GM19397 (cell line): Measurements from ENCODE around the gene TRIM41.
"Not testable (repeated sequence)": the region's sequence is repeated elsewhere in the genome, so short reads cannot be mapped to it uniquely, and the experiment has no call there.

Experiments used
- ATAC-seq: cut with Tn5 transposase; IDR thresholded peaks from one replicate; pipeline ENCODE4 v1.9.1; 2021; ENCODE audit warnings: mild to moderate bottlenecking, moderate library complexity; ENCODE audit not compliant: unreplicated experiment

Gene TRIM41

DNA sequence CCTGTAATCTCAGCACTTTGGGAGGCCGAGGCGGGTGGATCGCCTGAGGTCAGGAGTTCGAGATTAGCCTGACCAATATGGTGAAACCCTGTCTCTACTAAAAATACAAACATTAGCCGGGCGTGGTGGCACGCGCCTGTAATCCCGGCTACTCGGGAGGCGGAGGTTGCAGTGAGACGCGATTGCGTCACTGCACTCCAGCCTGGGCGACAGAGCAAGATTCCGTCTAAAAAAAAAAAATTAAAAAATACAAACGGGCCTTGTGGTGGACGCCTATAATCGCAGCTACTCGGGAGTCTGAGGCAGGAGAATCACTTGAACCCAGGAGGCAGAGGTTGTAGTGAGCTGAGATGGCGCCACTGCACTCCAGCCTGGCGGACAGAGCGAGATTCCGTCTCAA, 14.1 kb upstream of the TRIM41 start:
- not testable (repeated sequence) for ATAC-seq

DNA sequence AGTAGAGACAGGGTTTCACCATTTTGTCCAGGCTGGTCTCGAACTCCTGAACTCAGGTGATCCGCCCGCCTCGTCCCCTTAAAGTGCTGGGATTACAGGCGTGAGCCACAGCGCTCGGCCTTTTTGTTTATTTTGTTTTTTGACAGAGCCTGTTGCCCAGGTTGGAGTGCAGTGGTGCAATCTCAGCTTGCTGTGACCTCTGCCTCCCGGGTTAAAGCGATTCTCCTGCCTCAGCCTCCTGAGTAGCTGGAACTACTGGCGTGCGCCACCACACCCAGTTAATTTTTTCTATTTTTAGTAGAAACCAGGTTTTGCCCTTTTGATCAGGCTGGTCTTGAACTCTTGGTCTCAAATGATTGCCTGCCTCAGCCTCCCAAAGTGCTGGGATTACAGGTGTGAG, 12.9 kb upstream of the TRIM41 start:
- not testable (repeated sequence) for ATAC-seq

DNA sequence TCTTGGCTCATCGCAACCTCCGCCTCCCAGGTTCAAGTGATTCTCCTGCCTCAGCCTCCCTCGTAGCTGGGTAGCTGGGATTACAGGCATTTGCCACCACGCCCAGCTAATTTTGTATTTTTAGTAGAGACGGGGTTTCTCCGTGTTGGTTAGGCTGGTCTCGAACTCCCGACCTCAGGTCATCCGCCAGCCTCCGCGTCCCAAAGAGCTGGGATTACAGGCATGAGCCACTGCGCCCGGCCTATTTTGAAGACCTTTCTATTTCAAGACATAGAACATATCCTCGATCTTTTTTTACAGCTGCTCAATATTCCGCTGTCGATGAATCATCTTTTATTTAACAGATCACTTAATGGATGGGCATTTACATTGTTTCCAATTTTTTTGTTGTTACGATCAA, 12.4 kb upstream of the TRIM41 start:
- ATAC-seq, result not testable (repeated sequence)

DNA sequence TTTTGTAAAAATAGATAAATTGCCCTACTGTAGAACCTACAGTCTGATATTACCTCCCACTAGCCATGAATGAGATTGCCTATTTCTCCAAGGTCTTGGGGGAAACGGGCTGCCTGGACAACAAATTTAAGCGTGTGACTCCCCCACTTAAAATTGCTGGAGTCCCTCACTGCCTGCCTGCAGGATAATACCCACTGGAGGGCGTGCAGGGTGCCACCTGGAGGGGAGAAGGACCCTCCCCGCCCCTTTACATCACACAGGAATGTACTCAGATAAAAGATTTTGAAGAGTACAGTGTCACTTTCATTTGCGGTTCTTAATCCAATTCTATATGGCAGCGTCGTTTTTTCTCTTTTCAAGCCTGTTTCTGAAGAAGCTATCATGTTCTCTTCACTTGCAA, 11.9 kb upstream of the TRIM41 start:
- ATAC-seq, result no peak

DNA sequence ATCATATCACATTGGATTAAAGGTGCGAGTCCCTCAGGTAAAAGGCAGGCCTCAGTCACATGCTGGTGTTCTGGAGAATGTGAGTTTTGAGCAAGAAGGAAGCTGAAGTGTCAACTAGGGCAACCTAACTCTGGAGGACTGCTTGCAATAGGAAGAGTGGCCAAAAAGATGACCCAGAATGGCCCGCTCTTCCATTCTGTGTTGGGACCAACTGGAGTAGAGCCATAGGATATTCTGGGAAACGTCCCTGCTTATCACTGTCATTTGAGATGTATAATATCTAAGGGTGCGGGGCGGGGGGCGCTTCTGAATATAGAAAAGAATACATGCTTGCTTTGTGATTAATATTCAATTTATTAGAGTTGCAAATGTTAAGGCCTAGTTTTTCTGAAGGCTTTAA, 11.0 kb upstream of the TRIM41 start:
- ATAC-seq, result no peak

DNA sequence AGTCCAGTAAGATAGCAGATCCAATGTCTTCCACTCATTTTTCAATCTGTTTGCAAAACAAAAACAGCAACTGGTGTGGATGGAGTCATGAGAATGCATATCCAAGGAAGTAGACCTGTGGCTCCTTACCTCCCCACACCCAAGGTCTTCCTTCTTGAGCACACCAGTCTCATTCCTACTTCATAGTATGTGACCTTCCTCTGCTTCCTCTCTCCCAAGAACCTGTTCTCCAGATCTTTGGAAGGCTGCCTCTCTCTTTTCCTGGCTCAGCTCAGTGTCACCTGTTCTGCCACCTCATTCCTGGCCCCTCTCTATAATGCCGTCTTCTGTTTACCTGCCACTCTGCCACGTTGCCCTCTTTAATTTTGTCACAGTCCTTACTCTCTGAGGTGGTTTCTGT, 10.1 kb upstream of the TRIM41 start:
- no peak for ATAC-seq

DNA sequence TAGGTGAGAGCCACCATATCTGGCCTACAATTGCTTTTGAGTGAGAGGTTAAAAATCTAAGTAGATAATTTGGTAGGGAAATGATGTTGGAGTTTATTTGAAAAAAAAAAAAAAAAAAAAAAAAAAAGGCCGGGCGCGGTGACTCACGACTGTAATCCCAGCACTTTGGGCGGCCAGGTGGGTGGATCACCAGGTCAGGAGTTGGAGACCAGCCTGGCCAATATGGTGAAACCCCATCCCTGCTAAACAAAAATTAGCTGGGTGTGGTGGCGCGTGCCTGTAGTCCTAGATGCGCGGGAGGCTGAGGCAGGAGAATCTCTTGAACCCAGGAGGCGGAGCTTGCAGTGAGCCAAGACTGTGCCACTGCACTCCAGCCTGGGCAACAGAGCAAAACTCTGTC, 8.8 kb upstream of the TRIM41 start:
- not testable (repeated sequence) for ATAC-seq

DNA sequence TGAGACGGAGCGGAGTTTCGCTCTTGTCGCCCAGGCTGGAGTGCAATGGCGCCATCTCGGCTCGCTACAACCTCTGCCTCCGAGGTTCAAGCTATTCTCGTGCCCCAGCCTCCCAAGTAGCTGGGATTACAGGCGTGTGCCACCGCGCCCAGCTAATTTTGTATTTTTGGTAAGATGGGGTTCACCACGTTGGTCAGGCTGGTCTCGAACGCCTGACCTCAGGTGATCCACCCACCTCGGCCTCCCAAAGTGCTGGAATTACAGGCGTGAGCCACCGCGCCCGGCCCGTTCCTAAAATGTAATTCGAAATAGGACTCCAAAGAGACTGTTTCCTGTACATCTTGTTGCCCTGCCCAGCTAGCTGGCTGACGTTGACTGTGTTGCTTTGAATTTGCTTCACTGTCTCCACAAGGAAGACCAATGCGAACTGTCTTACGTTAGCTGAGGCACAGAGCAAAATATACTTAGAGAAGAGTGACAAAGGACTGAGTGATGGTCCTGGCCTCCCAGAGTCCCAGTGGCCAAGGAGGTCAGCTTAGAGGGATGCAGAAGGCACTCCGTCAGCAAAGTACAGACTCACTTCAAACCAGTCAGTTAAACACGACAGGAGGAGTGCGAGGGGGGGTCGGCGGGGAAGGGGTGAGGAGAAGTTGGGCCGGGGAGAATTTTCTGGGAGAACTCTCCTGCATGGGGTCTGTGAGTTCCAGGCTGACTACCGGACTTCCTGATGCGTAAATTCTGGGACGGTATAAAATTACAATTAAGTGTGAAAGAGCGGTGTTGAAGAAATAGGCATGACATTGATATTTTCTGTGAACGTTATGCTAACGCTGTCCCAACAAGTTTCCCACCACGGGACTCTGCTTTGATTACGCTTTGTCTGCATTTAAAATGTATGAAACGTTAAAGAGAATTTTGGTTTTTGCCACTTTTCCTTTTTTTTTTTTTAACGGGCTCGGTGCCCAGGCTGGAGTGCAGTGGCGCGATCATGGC, 6.8 kb upstream of the TRIM41 start:
- no peak for ATAC-seq

DNA sequence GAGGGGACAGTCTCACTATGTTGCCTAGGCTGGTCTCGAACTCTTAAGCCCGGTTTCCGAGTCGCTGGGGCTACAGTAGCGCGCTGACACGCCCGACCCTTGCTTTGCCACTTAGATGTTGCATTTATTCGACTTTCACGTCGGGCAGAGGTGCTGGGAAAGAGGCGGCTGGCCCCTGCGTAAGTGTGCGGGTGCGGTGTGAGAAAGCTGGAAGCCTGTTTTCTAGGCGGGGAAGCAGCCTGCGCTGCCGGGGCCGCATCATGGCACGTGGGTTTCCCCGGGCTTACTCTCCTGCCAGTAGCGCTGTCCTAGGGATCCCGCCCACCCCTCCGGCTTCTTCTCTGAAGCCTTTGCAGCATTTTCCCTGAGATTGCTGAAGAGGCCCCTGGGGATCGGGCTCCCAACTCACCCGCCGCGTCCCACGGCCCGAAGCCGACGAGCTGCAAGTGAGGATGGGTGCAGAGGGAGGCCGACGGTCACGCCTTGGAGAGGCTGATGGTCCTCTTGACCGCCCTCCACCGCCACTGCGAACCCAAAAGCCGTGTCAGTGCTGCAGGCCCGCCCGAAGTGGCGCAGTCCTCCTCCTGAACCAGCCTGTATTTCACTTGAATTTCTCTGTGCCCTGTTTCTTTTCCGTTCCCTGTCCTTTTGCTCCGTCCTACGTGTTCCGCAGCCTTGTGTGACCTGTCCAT, 5.8 kb upstream of the TRIM41 start:
- ATAC-seq, result no peak

DNA sequence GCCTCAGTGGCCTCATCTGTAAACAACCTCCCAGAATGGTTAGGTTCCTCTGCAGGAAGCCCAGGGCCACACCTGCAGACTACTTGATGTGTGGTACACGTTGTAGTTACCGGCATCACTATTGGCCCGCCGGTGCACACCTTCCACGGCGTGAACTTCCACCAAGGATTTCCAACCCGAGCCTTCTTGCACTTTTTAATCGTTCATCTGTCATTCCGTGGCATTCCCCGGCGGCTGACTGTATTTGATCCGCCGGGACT, 5.3 kb upstream of the TRIM41 start:
- no peak for ATAC-seq

DNA sequence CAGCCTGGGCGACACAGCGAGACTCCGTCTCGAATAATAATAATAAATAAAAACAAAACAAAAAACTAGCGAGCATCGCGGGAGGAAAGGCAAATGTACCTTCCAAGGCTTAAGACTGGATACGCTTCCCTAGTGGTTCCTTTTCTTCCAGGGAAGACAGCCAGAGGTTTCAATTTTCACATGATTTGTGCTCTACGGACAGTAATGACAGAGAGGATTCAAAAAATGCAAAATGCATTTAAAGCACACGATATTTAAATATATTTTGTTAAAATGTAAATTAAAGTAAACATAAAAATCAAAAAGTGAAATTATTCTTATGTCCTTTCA, 4.3 kb upstream of the TRIM41 start:
- no peak for ATAC-seq

DNA sequence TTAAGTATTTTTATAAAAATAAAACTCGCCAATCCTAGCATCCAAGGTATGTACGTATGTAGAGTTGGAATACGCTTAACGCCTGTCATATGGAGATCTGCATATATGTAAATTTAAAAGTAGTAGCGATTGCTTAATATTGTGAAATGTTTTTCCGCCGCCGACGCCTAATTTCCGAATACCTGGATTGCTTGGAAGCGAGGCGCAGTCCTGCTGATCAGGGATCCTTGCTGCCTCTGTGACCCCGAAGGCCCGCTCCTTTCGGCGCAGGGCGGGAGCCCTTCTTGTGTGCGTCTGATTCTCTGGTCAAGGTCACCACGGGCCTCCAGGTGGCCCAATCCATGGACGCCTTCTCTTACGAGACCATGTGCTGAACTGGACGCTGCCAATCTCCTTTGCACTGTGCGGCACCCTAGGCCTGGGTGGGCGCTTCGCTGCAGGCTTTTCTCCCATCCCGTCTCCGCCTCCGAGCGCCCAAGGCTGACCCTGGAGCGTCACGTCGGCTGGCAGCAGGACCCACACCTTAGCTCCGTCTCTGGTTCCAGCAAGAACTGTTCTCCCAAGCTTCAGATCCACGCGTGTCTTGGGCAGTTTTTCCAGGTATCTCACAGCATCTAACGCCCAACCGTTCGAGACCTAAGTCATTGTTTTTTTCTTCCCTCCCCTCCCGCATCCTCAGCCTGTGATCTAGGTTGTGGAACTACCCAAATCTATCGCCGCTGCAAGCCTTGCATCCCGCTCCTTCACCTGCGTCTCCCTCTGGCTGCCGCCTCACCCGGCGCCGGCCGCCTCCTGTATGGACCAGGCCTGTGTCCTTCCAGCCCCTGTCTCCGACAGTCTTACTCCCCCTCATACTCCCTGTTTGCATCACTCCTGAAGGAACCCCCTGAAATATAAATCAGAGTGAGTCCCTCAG, 3.6 kb upstream of the TRIM41 start:
- no peak for ATAC-seq

DNA sequence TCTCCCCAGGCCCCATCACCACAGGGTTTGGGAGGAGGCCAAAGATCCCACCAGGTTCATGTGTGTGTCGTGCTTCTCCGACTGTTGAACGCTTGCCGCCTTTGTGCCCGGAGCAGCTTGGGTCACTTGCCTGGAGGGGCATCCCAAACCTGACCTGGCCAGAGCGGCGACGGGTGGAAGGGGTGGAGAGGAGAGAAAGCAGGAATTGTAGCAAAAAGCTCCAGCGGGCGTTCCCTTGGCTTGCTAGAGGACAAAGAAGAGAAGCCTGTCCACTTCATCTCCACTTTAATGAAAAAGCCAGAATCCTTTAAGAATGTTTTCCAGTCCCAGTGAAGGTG, 2.9 kb upstream of the TRIM41 start:
- ATAC-seq, result no peak

DNA sequence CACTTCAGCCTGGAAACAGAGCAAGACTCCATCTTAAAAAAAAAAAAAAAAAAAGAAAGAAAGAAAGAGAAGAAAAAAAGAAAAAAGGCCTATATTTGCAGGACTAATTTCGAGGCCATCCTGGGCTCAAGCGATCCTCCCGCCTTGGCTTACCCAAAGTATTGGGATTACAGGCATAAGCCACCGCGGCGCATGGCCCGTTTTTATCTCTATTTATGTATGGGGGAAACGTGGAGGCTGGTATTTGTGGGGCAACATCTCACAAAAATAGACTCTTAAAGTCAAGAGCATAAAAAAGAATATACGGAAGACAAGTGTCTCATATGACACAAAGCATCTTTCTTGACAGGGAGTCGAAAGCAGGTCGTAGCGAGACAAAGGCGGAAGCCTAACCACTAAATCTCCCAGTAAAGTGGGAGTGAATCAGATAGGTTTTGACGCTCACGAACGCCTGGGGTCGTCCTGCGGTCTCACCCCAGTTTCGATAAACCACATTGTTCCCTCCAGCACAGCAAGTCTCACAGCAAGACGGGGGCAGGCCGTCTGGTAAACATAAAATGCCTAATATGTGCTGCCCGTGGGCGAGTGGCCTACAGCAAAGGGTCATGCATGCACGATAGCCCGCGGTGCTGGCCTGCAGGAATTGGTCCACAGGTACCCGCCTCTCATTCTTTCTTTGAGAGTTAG, 1.8 kb upstream of the TRIM41 start:
- no peak for ATAC-seq

DNA sequence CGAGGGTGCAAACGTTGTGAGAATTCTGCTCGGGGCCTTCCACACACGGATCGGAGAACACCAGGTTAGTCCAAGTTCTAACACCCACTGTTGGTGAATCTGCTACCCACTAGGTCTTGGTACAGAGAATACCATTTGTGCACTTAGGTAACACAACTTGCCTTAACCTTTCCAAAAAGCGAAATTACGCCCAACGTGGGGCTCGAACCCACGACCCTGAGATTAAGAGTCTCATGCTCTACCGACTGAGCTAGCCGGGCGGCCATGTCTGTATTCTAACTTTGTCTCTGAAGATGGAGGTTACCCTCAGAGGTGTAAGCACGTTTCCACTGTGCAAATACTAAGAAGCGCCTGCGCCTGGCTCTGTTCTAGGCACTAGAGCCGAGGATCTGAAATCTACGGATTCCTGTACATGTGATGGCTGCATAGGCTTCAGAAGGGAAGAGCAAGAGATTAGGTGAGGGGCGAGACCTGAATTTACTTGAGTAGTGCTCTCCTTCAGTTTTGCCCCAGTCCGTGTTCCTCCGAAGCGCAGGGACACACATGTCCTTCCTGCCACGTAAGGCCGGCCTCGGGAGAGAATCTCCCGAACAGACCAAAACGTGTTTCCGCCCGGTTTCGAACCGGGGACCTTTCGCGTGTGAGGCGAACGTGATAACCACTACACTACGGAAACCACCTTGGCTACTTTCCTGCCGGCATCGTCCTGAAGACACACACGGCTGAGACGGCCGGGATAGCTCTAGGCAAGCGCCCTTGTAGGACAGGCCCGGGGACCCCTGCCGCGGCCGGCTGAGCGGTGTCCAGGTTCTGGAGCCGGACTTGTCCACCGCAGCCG, 1.1 kb upstream of the TRIM41 start:
- peak; percentile 29 for ATAC-seq

DNA sequence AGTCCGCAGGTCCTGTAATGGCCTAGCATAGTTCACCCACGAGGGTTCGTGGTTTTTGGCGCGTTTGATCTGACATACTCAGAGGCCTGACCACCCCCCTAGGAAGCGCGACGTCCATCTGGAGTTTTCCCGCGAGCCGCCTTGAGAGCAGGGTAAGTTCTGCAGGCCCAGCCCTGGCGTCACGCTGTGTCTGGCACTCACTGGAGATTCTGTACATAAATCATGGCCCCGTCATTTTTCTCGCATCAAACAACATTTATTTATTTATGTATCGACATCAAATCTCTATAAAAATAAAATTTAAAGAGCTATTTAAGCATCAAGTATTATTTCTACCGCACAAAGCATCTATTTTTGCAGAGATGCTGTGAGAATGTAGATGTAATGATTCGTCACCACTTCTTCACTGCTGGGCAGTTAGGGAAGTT, 437 bp upstream of the TRIM41 start:
- ATAC-seq, result no peak

DNA sequence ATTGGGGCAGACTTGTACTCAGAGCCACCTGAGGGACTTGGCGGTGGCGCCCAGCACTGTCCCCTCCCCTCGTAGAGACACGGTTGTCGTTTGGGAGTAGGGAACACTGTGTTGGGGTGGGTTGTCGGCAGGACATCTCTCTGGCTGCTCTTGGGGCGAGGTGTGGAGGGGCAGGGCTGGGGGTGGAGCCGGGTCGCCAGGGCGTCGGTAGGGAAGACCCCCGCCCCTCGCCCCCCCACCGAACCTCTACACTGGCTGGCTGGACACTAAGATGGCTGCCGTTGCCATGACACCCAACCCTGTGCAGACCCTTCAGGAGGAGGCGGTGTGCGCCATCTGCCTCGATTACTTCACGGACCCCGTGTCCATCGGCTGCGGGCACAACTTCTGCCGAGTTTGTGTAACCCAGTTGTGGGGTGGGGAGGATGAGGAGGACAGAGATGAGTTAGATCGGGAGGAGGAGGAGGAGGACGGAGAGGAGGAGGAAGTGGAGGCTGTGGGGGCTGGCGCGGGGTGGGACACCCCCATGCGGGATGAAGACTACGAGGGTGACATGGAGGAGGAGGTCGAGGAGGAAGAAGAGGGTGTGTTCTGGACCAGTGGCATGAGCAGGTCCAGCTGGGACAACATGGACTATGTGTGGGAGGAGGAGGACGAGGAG, 778 bp downstream of the TRIM41 start:
- ATAC-seq, result peak; percentile 2

DNA sequence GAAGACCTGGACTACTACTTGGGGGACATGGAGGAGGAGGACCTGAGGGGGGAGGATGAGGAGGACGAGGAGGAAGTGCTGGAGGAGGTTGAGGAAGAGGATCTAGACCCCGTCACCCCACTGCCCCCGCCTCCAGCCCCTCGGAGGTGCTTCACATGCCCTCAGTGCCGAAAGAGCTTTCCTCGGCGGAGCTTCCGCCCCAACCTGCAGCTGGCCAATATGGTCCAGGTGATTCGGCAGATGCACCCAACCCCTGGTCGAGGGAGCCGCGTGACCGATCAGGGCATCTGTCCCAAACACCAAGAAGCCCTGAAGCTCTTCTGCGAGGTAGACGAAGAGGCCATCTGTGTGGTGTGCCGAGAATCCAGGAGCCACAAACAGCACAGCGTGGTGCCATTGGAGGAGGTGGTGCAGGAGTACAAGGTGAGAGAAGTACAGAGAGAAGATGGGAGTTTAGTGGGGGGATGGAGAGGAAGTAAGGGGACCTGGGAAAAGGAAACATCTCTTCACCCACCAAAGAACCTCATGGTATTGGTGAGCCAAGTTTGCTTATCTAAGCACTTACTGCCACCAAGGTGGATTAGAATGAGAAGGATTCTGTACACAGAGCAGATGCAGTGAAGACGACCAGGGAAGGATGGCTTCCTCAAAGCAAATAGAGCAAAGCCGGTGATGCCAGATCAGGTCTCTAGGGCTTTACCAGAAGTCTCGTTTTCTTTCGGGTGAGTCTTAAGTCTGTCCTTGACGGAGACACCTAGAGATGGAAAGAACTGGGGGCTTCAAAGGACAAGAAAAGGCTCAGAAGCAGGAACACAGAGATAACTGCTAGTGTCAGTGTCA, 1.5 kb downstream of the TRIM41 start:
- ATAC-seq, result no peak

DNA sequence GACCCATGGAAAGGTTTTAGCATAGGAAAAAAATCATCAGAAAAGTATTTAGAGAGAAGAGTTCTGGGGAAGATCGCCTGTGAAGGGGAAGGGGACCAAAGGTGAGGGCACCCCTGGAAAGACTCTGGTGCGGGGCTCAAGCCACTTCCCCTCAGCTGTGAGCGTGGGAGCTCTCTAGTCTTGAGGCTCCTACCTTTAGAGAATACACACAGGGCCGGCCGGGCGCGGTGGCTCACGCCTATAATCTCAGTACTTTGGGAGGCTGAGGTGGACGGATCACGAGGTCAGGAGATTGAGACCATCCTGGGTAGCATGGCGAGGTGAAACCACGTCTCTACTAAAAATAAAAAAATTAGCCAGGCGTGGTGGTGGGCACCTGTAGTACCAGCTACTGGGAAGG, 6.9 kb downstream of the TRIM41 start:
- ATAC-seq, result no peak
